Measurements from ENCODE around the gene TANC1.

TANC1 gene

GRCh38 chr2:159152128-159152778 is 183.8 kb downstream of the TANC1 start:
- no peak for TF ChIP-seq CTCF (IDR thresholded peaks at IDR 0.05; ENCODE audit: low read depth, low read length, missing control alignments)
- H3K4me3 ChIP-seq (ENCODE audit: low read depth, low read length): no peak overlapping the region
- no peak for DNase-seq (ENCODE audit: low read depth)

GRCh38 chr2:159153063-159153462 is 184.6 kb downstream of the TANC1 start:
- H3K4me3 ChIP-seq (ENCODE audit: low read depth, low read length): no peak overlapping the region
- TF ChIP-seq CTCF (IDR thresholded peaks at IDR 0.05; ENCODE audit: low read depth, low read length, missing control alignments): no peak
- no peak for DNase-seq (ENCODE audit: low read depth)

- no peak for DNase-seq (ENCODE audit: low read depth)
- H3K4me3 ChIP-seq (ENCODE audit: low read depth, low read length): no peak overlapping the region
- no peak for TF ChIP-seq CTCF (IDR thresholded peaks at IDR 0.05; ENCODE audit: low read depth, low read length, missing control alignments)
These were observed 185.0 kb downstream of the TANC1 start for GRCh38 chr2:159153463-159153862.

GRCh38 chr2:159153951-159154350 is 185.5 kb downstream of the TANC1 start:
- H3K4me3 ChIP-seq (ENCODE audit: low read depth, low read length): no peak overlapping the region
- DNase-seq (ENCODE audit: low read depth): no peak
- TF ChIP-seq CTCF (IDR thresholded peaks at IDR 0.05; ENCODE audit: low read depth, low read length, missing control alignments): no peak

- TF ChIP-seq CTCF (IDR thresholded peaks at IDR 0.05; ENCODE audit: low read depth, low read length, missing control alignments): no peak
- DNase-seq (ENCODE audit: low read depth): no peak
- H3K4me3 ChIP-seq (ENCODE audit: low read depth, low read length): no peak overlapping the region
These were observed 185.9 kb downstream of the TANC1 start for GRCh38 chr2:159154366-159154765.

GRCh38 chr2:159155320-159155719 is 186.9 kb downstream of the TANC1 start:
- no peak for DNase-seq (ENCODE audit: low read depth)
- no peak overlapping the region for H3K4me3 ChIP-seq (ENCODE audit: low read depth, low read length)
- TF ChIP-seq CTCF (IDR thresholded peaks at IDR 0.05; ENCODE audit: low read depth, low read length, missing control alignments): no peak

GRCh38 chr2:159155791-159156190 is 187.4 kb downstream of the TANC1 start:
- TF ChIP-seq CTCF (IDR thresholded peaks at IDR 0.05; ENCODE audit: low read depth, low read length, missing control alignments): no peak
- no peak for DNase-seq (ENCODE audit: low read depth)
- no peak overlapping the region for H3K4me3 ChIP-seq (ENCODE audit: low read depth, low read length)

All from GM12864 (cell line).